Activated CD8-positive, alpha-beta T cell treated with anti-CD3 and anti-CD28 coated beads for 36 hours (primary cell): Measurements from ENCODE around the gene SLC38A1. TPM values are rescaled to one million over a fixed set of nuclear protein-coding genes. Genes with fewer than 3 reads are reported as not detected.

Experiments used
- ATAC-seq: fragments of 200-7000 bp; cut with Tn5 transposase; one replicate; pipeline ENCODE4 v1.10.0; 2021; ENCODE audit warnings: mild to moderate bottlenecking, moderate library complexity
- CTCF ChIA-PET: fragments of 350-600 bp; sonication (Branson Sonifier 250); formaldehyde crosslinking; loops from one replicate; lab custom pipeline; 2021; ENCODE audit warnings: antibody characterized with exemption; lab: Charles Lee
- POLR2A ChIA-PET: fragments of 350-600 bp; sonication (Branson Sonifier 250); formaldehyde crosslinking; loops from one replicate; lab custom pipeline; 2021; ENCODE audit warnings: antibody characterized with exemption; lab: Charles Lee
- DNase-seq: peaks from one replicate; pipeline ENCODE4 v3.0.0-alpha.2; 2020
- H3K27ac Mint-ChIP-seq: one replicate; pipeline ENCODE4 v1.8.0; 2021; ENCODE audit warnings: mild to moderate bottlenecking, mixed read lengths
- H3K27me3 Mint-ChIP-seq: one replicate; pipeline ENCODE4 v1.8.0; 2021; ENCODE audit warnings: mixed read lengths
- H3K36me3 Mint-ChIP-seq: one replicate; pipeline ENCODE4 v1.8.0; 2021; ENCODE audit warnings: low read depth, mixed read lengths
- H3K4me1 Mint-ChIP-seq: one replicate; pipeline ENCODE4 v1.8.0; 2021; ENCODE audit warnings: low read depth, mixed read lengths
- H3K4me3 Mint-ChIP-seq: one replicate; pipeline ENCODE4 v1.8.0; 2021; ENCODE audit warnings: mild to moderate bottlenecking, moderate library complexity, mixed read lengths
- H3K9me3 Mint-ChIP-seq: one replicate; pipeline ENCODE4 v1.8.0; 2021; ENCODE audit warnings: mixed read lengths
- intact Hi-C: fragments of 100-400 bp; cut with micrococcal nuclease; formaldehyde crosslinking; loops from one replicate; pipeline ENCODE4 v1.10.0; 2022
- total RNA-seq, 2 experiments: library from RNA; stranded (reverse); gene quantifications; one replicate each; pipeline ENCODE4 v1.2.3, GENCODE V29; 2021
- TF ChIP-seq, protein P1 (sequence below): fragments of 200-600 bp; IDR thresholded peaks from one replicate; pipeline ENCODE4 v1.8.0; 2022; ENCODE audit warnings: antibody characterized with exemption, mild to moderate bottlenecking

The SLC38A1 gene
- total RNA-seq, 2 experiments from 2014 or later = 167 to 168 TPM

DNA sequence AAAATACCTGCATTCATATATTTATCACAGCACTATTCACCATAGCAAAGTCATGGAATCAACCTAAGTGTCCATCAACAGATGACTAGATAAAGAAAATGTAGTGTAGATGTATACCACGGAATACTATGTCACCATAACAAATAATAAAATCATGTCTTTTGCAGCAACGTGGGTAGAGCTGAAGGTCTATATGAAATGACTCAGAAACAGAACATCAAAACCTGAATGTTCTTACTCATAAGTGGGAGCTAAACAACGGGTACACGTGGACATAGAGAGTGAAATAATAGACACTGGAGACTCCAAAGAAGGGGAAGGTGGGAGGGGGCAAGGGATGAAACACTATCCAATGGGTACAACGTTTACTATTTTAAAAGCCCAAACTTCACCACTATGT is 37.9 kb downstream of the SLC38A1 start:
- Mint-ChIP-seq H3K36me3 (peaks cover 84% of the 10 kb centered on the region), H3K4me3 (no peak overlapping the region), H3K9me3 (peaks cover 2% of the 10 kb centered on the region), H3K4me1 (peaks cover 64% of the 10 kb centered on the region), H3K27me3 (no peaks in the 10 kb centered on the region), H3K27ac (peak overlapping the region; percentile 78)
- POLR2A ChIA-PET = interaction anchor here (1.8 kb wide), 1 partner anchor 15 kb away, joined by 9 read pairs; no protein-coding TSS in a partner anchor
- CTCF ChIA-PET = no interaction called here
- intact Hi-C loops = no loop called here
- TF ChIP-seq, protein P1, sequence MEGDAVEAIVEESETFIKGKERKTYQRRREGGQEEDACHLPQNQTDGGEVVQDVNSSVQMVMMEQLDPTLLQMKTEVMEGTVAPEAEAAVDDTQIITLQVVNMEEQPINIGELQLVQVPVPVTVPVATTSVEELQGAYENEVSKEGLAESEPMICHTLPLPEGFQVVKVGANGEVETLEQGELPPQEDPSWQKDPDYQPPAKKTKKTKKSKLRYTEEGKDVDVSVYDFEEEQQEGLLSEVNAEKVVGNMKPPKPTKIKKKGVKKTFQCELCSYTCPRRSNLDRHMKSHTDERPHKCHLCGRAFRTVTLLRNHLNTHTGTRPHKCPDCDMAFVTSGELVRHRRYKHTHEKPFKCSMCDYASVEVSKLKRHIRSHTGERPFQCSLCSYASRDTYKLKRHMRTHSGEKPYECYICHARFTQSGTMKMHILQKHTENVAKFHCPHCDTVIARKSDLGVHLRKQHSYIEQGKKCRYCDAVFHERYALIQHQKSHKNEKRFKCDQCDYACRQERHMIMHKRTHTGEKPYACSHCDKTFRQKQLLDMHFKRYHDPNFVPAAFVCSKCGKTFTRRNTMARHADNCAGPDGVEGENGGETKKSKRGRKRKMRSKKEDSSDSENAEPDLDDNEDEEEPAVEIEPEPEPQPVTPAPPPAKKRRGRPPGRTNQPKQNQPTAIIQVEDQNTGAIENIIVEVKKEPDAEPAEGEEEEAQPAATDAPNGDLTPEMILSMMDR = no peak
- DNase-seq (no peak), ATAC-seq (peak; percentile 76)

DNA sequence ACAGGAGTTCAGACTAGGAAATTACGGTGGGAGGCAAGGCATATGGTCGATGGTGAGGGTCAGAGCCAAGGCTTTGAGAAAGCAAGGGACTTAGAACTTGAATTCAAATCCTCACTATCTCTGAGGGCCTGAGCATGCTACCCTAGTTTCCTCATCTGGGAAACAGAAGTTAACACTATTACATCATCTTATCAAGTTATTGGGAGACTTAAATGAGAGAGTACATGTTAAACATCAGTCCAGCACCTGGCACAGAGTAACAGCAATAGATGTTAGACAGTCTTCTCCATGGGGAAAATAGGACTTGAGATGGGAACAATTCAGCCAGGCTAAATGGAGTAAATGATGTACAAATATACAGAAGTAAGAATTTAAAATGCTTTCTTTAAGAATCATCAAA is 38.5 kb downstream of the SLC38A1 start:
- CTCF ChIA-PET = interaction anchor here (0.9 to 1.4 kb wide), 2 partner anchors 8 to 10 kb away, joined by 3 to 5 read pairs; no protein-coding TSS in a partner anchor
- Mint-ChIP-seq H3K27me3 (no peaks in the 10 kb centered on the region), H3K27ac (peak overlapping the region; percentile 78), H3K9me3 (peaks cover 2% of the 10 kb centered on the region), H3K36me3 (peaks cover 82% of the 10 kb centered on the region), H3K4me3 (no peak overlapping the region), H3K4me1 (peaks cover 62% of the 10 kb centered on the region)
- ATAC-seq = no peak
- no peak for DNase-seq
- POLR2A ChIA-PET = interaction anchor here (1.4 to 1.8 kb wide), 3 partner anchors 10 to 15 kb away, joined by 3 to 9 read pairs (median 5); no protein-coding TSS in a partner anchor
- TF ChIP-seq, protein P1 = no peak
- intact Hi-C loops = no loop called here

DNA sequence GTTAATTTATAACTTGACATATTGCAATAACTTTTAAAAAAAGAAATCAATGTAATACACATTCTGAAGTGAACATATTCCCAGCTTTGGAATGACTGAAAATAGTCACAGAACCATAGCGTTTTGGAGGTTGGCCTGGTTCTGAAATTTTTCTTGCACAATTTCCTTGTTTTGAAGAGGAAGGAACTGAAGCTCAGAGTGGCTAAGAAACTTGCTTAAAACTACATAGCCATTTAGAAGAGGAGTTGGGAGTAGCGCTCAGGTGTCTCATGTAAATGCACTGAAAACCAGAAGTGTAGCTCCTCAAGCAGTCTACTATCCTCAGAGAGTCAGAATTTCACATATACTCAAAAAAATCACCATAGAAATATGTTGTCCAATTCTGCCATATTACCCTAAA is 41.2 kb downstream of the SLC38A1 start:
- intact Hi-C loops = no loop called here
- H3K27ac Mint-ChIP-seq = peak overlapping the region; percentile 43

DNA sequence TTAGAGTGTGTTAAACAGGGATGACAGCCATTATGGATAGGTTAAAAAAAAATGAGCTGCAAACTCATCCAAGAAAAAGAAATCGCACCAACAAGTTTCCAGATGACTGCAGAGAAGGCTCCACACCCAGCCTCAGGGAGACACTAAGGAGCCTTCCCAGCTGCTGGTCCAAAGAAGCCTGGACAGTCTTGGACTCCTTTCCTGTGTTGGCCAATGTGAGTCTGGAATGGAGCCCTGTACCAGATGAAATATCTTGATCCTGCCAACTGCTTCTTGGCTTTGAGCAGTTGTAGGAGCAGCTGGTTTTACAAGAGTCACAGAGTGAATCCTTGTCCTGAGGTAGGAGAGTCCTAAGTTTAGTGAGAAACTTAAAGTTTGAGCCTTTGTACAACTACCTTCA is 44.5 kb downstream of the SLC38A1 start:
- ATAC-seq (no peak), DNase-seq (no peak)
- TF ChIP-seq, protein P1 = no peak
- Mint-ChIP-seq H3K4me1 (peaks cover 81% of the 10 kb centered on the region), H3K36me3 (peaks cover 89% of the 10 kb centered on the region), H3K4me3 (no peak overlapping the region), H3K27ac (peak overlapping the region; percentile 83), H3K27me3 (no peaks in the 10 kb centered on the region), H3K9me3 (peaks cover 2% of the 10 kb centered on the region)
- intact Hi-C loops = no loop called here
- POLR2A ChIA-PET = interaction anchor here (0.7 to 2.4 kb wide), 6 partner anchors 10 to 42 kb away, joined by 3 to 11 read pairs (median 4); no protein-coding TSS in a partner anchor
- CTCF ChIA-PET = interaction anchor here (1.4 to 1.6 kb wide), 2 partner anchors 10 to 13 kb away, joined by 5 read pairs; no protein-coding TSS in a partner anchor

More for the DNA sequence above, 41.2 kb downstream of the SLC38A1 start:
- ChIA-PET CTCF (interaction anchor here (0.9 to 1.2 kb wide), 3 partner anchors 10 to 18 kb away, joined by 3 to 5 read pairs (median 3); no protein-coding TSS in a partner anchor), POLR2A (interaction anchor here (0.5 to 1.3 kb wide), 5 partner anchors 13 to 962 kb away, joined by 3 to 4 read pairs (median 4); partner anchors contain the start of gene SLC38A1)
- Mint-ChIP-seq H3K4me1 (peaks cover 71% of the 10 kb centered on the region), H3K9me3 (peaks cover 2% of the 10 kb centered on the region), H3K36me3 (peaks cover 87% of the 10 kb centered on the region), H3K27me3 (no peaks in the 10 kb centered on the region), H3K4me3 (no peak overlapping the region)
- ATAC-seq (no peak), DNase-seq (no peak)
- TF ChIP-seq, protein P1 = no peak

DNA sequence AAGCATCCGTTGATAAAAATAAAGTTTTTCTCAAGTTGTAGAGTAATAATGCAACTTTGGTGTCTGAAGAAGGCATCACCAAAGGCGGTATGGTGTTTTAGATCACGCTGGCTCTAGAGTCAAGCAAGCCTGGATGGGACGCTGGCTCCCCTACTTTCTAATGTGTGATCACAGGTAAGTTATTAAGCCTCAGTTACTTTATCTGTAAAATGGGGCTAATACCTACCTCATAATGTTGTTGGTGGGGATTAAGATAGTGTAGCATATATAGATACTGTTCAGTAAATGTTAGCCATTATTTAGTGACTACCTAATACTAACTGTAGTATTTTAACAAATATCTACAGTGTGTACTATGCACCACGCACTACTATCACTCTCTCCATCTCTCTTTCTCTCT is 45.8 kb downstream of the SLC38A1 start:
- H3K4me1 Mint-ChIP-seq = peaks cover 85% of the 10 kb centered on the region
- H3K9me3 Mint-ChIP-seq = peaks cover 2% of the 10 kb centered on the region
- H3K4me3 Mint-ChIP-seq = no peak overlapping the region
- peak overlapping the region; percentile 99 for H3K27ac Mint-ChIP-seq
- ATAC-seq (no peak), DNase-seq (peak; percentile 18)
- POLR2A ChIA-PET = interaction anchor here (0.6 to 2.3 kb wide), 4 partner anchors 32 to 293 kb away, joined by 3 to 11 read pairs (median 3); partner anchors contain the start of gene SLC38A1
- intact Hi-C loops = no loop called here
- CTCF ChIA-PET = no interaction called here
- TF ChIP-seq, protein P1 = no peak
- H3K36me3 Mint-ChIP-seq = peaks cover 90% of the 10 kb centered on the region
- H3K27me3 Mint-ChIP-seq = no peaks in the 10 kb centered on the region
